Fibroblast of lung (primary cell): ENCODE results near the gene TMEM222. TPM values are rescaled to one million over a fixed set of nuclear protein-coding genes. Genes with fewer than 3 reads are reported as not detected.

Experiments
- DNase-seq, 2 donors: peaks; one replicate each; pipeline versions ENCODE4 v3.0.0 to v3.0.0-alpha.2; 2010; ENCODE audit warnings: low read depth in 2 of 2
- H2AFZ ChIP-seq: 2 replicates; pipeline ENCODE4 v1.5.1; 2012; ENCODE audit warnings: low read length, control low read depth, inconsistent platforms
- H3K27ac ChIP-seq: 2 replicates; pipeline ENCODE4 v1.5.1; 2011; ENCODE audit warnings: low read length, control low read depth; ENCODE audit not compliant: insufficient read depth
- H3K27me3 ChIP-seq: 2 replicates; pipeline ENCODE4 v1.5.1; 2011; ENCODE audit warnings: mild to moderate bottlenecking, low read length; ENCODE audit not compliant: control insufficient read depth, insufficient read depth
- H3K36me3 ChIP-seq: 2 replicates; pipeline ENCODE4 v1.5.1; 2011; ENCODE audit warnings: low read length; ENCODE audit not compliant: control insufficient read depth, insufficient read depth
- H3K4me1 ChIP-seq: 2 replicates; pipeline ENCODE4 v1.5.1; 2011; ENCODE audit warnings: low read length; ENCODE audit not compliant: control insufficient read depth, insufficient read depth; ENCODE audit errors: extremely low read depth
- H3K4me2 ChIP-seq: 2 replicates; pipeline ENCODE4 v1.5.1; 2011; ENCODE audit warnings: low read length, control low read depth; ENCODE audit not compliant: insufficient read depth; ENCODE audit errors: extremely low read depth
- H3K4me3 ChIP-seq, 4 experiments: fragments of 200-600 bp in 1 of 4; sonication (generic) in 1 of 4; replicated peaks in 1 of 4; 2 replicates each; pipeline ENCODE4 v1.5.1; 2011 to 2016; ENCODE audit warnings: low read length in 4 of 4, low read depth in 3 of 4, mild to moderate bottlenecking in 3 of 4, control low read depth in 2 of 4, inconsistent platforms in 1 of 4, mixed read lengths in 1 of 4; ENCODE audit not compliant: insufficient read depth in 1 of 4; ENCODE audit errors: control extremely low read depth in 1 of 4
- H3K79me2 ChIP-seq: 2 replicates; pipeline ENCODE4 v1.5.1; 2012; ENCODE audit warnings: mild to moderate bottlenecking, low read length, inconsistent platforms; ENCODE audit not compliant: control insufficient read depth, insufficient read depth
- H3K9ac ChIP-seq: 2 replicates; pipeline ENCODE4 v1.5.1; 2011; ENCODE audit warnings: mild to moderate bottlenecking, low read length, control low read depth; ENCODE audit not compliant: insufficient read depth
- H3K9me3 ChIP-seq: 2 replicates; pipeline ENCODE4 v1.5.1; 2012; ENCODE audit warnings: low read depth, low read length; ENCODE audit not compliant: control insufficient read depth, insufficient read depth
- H4K20me1 ChIP-seq: 2 replicates; pipeline ENCODE4 v1.5.1; 2011; ENCODE audit warnings: low read length; ENCODE audit not compliant: control insufficient read depth, insufficient read depth; ENCODE audit errors: extremely low read depth
- EZH2 ChIP-seq: IDR thresholded peaks from 2 replicates; pipeline ENCODE4 v1.5.1; 2012; ENCODE audit warnings: low read length, control low read depth, mild to moderate bottlenecking; ENCODE audit errors: missing control alignments
- polyA plus RNA-seq, 2 donors: library from polyadenylated mRNA; depleted of rRNA in 1 of 2; stranded (reverse) in 1 of 2; unstranded in 1 of 2; fragments of >200 nt; gene quantifications; 2 replicates each; pipeline ENCODE4 v1.2.1, GENCODE V29; 2011 to 2012; ENCODE audit warnings: missing spikeins in 1 of 2
- total RNA-seq: library from RNA; depleted of rRNA; stranded (reverse); fragments of >200 nt; gene quantifications from 2 replicates; pipeline ENCODE4 v1.2.1, GENCODE V29; 2014
- TF ChIP-seq, protein P1 (sequence below), 2 donors: IDR thresholded peaks in 1 of 2; conservative IDR thresholded peaks in 1 of 2; 1 replicate in 1 of 2; 2 replicates in 1 of 2; pipeline ENCODE4 v1.5.1; 2011 to 2012; ENCODE audit warnings: low read length in 2 of 2, control low read depth in 1 of 2, inconsistent platforms in 1 of 2, low read depth in 1 of 2, mild to moderate bottlenecking in 1 of 2

Gene TMEM222
- total and polyA plus RNA-seq, 2 donors (not counting 1 experiment from before 2014, with no cell fraction given): 21.6 to 37.1 TPM

DNA sequence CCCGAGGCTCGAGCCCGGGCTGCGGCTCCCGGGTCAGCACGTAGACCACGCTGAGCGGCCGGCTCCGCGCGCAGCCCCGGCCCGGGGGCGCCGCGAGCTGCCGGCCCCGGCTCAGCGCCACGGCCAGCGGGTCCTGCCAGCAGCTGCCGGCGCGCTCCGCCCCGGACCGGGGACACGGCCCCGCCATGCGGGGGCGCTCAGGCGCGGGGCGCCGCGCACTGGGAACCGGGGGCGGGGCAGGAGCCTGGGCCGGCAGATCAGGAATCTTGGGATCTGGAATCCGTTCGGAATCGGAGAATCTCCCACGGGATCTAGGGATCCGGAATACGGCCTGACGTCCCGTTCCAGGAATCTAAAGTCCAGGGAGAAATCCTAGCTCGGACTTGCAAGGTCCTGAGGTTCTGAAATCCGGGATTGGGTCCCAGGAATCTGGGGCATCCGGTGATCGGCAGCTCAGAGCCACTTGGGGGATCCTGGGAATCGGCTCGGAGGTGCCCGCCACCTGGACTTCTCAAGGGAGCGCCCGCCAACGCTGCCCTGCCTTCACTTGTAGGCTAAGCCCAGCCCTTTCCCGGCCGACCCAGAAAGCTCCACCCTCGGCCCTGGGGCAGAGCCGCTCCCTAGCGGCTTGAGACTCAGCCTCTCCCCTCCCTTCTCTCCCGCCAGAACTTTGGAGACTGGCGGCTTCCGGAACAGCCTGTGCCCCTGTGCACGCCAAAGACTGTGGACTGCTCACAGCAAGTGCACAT, 44.6 kb downstream of the TMEM222 start, which contains the start of gene MAP3K6:
MAP3K6 (minus strand) TSS at position 551 of the 749 bp plus-strand sequence; CDS start at position 187, 364 bp downstream.
- H3K9me3 ChIP-seq: no peaks in the 10 kb centered on the region
- H3K4me3 ChIP-seq: peak within 1 kb of the TSS; percentile 73 to 88 (median 80)

DNA sequence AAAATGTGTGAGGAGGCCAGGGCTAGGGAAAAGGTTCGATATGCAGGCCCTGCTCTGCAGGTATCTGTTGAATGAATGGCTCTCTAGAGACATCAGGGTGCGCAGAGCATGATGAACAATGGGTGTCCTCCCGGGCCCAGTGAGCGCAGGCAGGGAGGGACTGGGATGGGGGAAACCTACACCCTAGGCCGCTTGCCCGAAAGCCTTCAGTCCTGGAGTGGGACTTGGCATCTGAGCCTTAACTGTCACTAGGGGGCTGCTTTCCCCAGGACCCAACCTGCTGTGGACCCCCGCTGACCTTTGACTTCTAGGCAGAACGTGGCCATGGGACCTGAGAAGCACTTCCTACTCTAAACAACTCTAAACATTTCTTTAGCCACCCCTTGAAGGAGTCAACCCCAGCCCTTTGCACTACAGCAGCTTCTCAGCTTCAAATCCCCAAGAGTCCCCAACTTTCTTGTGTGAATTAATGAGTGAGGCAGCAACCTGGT, 45.2 kb downstream of the TMEM222 start:
- H3K4me1 ChIP-seq: peaks cover 11% of the 10 kb centered on the region
- peak overlapping the region; percentile 73 to 88 (median 80) for H3K4me3 ChIP-seq
- H2AFZ ChIP-seq: peak overlapping the region; percentile 83
- peak overlapping the region; percentile 89 for H3K9ac ChIP-seq
- H3K79me2 ChIP-seq: peaks cover 10% of the 10 kb centered on the region
- no peak for TF ChIP-seq EZH2
- TF ChIP-seq, protein P1, sequence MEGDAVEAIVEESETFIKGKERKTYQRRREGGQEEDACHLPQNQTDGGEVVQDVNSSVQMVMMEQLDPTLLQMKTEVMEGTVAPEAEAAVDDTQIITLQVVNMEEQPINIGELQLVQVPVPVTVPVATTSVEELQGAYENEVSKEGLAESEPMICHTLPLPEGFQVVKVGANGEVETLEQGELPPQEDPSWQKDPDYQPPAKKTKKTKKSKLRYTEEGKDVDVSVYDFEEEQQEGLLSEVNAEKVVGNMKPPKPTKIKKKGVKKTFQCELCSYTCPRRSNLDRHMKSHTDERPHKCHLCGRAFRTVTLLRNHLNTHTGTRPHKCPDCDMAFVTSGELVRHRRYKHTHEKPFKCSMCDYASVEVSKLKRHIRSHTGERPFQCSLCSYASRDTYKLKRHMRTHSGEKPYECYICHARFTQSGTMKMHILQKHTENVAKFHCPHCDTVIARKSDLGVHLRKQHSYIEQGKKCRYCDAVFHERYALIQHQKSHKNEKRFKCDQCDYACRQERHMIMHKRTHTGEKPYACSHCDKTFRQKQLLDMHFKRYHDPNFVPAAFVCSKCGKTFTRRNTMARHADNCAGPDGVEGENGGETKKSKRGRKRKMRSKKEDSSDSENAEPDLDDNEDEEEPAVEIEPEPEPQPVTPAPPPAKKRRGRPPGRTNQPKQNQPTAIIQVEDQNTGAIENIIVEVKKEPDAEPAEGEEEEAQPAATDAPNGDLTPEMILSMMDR (conservative IDR thresholded peaks at IDR 0.05 in 1 of 2, IDR thresholded peaks at IDR 0.05 in 1 of 2; ENCODE audit: low read depth in 1 of 2, low read length in 2 of 2): peak in 1 of 2 donors; percentile 6
- H4K20me1 ChIP-seq: no peaks in the 10 kb centered on the region
- H3K9me3 ChIP-seq: no peaks in the 10 kb centered on the region
- H3K4me2 ChIP-seq: peak overlapping the region; percentile 80
- no peak for DNase-seq
- H3K27ac ChIP-seq: peak overlapping the region; percentile 92
- H3K27me3 ChIP-seq: no peaks in the 10 kb centered on the region
- peaks cover 14% of the 10 kb centered on the region for H3K36me3 ChIP-seq

More for the DNA sequence above, 44.6 kb downstream of the TMEM222 start, which contains the start of gene MAP3K6:
- no peaks in the 10 kb centered on the region for H3K27me3 ChIP-seq
- DNase-seq: peak; percentile 73 to 76
- H3K36me3 ChIP-seq: peaks cover 16% of the 10 kb centered on the region
- H4K20me1 ChIP-seq: no peaks in the 10 kb centered on the region
- H3K4me2 ChIP-seq: peak within 1 kb of the TSS; percentile 80
- peaks cover 10% of the 10 kb centered on the region for H3K79me2 ChIP-seq
- H2AFZ ChIP-seq: peak within 1 kb of the TSS; percentile 83
- peaks cover 11% of the 10 kb centered on the region for H3K4me1 ChIP-seq
- H3K9ac ChIP-seq: peak within 1 kb of the TSS; percentile 89
- no peak for TF ChIP-seq EZH2
- TF ChIP-seq, protein P1 (conservative IDR thresholded peaks at IDR 0.05 in 1 of 2, IDR thresholded peaks at IDR 0.05 in 1 of 2; ENCODE audit: low read depth in 1 of 2, low read length in 2 of 2): peak in 1 of 2 donors; percentile 0
- peak within 1 kb of the TSS; percentile 92 for H3K27ac ChIP-seq

GRCh38 chr1:27368869-27369582, 47.1 kb downstream of the TMEM222 start:
- H4K20me1 ChIP-seq: no peaks in the 10 kb centered on the region
- no peak overlapping the region for H3K9ac ChIP-seq
- peaks cover 10% of the 10 kb centered on the region for H3K79me2 ChIP-seq
- no peak overlapping the region for H3K4me2 ChIP-seq
- H3K4me3 ChIP-seq: no peak overlapping the region
- H3K4me1 ChIP-seq: peaks cover 11% of the 10 kb centered on the region
- no peak overlapping the region for H3K27ac ChIP-seq
- peaks cover 7% of the 10 kb centered on the region for H3K36me3 ChIP-seq
- TF ChIP-seq EZH2: no peak
- TF ChIP-seq, protein P1 (conservative IDR thresholded peaks at IDR 0.05 in 1 of 2, IDR thresholded peaks at IDR 0.05 in 1 of 2; ENCODE audit: low read depth in 1 of 2, low read length in 2 of 2): peak; percentile 34 to 48
- no peak overlapping the region for H2AFZ ChIP-seq
- DNase-seq: peak in 1 of 2 donors; percentile 53
- H3K27me3 ChIP-seq: no peaks in the 10 kb centered on the region
- no peaks in the 10 kb centered on the region for H3K9me3 ChIP-seq
